GM19240 (cell line): Measurements from ENCODE around the gene PYGM.

Experiments
- DNase-seq: peaks from one replicate; pipeline ENCODE4 v3.0.0; 2011; ENCODE audit warnings: low spot score; ENCODE audit not compliant: insufficient read length

Gene PYGM

DNA sequence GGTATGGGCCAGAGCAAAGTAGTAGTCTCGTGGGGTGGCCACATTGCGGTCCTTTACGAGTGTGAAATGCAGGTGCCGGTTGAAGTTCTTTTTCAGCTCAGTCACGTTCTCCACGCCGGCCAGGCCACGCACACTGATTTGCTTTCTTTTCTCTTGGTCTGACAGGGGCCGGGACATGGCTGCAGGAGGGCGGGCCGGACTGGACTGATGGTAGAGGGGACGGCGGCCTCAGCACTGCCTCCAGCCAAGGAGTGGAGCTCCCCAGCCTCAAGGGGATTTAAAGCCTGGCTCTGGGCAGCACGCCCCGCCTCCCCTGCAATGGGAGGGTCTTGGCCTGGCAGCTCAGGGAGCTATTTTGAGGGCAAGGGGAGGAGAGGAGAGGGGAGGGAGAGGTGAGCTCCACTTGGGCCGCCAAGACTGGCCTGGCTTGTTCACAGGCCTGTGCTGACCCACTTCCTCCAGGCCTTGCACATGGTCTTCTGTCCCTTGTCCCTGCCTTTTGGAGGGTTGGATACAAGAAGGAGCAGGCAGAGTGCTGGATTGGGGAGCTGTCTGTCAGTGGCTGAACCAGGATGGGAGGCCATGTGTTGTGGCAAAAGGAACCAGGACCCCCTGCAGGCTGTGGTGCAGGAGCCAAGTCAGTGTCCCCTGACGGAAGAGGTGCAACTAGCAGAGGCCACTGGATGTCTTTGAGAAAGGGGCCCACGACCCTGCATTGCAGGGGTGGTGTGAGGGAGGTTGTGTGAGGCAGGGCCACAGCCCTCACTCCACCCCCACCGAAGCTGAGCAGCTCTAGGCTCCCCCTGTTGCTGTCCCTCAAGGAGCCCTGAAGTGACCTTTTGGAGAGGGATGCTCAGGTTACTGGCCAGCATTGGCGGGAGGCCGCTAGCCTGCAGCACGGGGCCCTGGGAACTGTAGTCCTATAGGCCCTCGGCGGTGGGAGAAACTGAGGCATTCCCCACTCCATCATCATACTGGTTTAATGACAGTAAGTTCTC lies at the start of gene PYGM:
PYGM (minus strand) TSS at position 253 of the 998 bp plus-strand sequence; CDS start at position 177, 76 bp downstream.
- DNase-seq, result no peak

DNA sequence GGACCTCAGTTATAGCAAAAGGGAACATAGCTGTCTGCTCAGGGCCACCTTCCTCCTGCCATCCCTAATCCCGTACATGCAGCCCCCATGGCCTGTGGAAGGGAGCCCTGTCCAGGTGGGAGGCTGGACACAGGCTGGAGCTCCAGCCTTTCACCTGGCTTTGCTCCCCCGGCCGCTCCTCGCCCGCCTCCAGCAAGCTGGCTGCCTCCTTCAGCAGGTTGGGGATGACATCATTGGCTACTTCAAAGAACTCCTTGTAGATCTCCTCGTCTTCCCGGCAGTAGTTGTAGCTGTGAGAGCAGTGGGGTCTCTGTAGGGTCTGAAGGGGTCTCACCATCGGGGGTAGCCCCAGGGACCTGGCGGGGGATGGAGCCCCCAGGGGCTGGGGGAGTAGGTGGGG lies 45.7 kb upstream of the PYGM start:
- DNase-seq, result no peak

DNA sequence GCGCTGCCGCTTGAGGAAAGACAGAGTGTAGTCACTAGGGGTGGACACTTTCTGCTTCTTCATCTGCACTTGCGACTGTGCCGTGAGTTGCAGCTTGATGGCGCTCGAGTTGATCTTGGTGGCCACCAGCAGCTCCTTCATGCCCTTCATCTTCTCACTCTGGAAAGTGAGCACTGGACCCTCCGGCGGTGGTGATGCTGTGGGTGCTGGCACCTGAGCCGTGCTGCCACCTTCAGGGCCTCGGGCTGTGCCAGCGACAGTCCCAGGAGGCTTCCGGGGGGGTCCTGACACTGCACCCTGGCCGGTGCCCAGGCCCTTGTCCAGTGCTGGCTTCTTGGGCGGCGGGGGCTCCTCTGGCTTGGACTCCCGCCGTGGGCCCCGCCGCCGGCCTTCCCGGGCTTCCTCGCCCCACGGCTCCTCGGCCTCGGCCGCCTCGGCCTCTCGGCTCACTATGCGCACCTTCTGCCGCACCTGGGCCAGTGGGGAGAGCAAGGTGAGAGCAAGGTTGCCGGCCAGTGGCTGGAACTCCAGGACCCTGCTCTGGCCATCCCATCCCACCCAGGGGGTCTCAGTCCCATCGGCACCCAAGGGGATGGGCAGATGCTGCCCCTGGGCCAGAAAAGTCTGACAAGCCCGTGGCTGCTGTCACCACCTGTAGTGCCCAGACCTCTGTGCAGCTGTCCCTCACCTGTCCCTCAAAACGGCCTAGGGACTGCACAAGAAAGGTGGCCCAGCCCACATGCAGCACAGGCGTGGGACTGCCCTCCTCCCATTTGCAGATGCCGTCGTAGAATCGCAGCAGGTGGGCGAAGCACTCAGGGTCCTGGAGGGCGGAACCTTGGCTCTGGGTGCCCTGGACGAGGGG lies 44.8 kb upstream of the PYGM start:
- no peak for DNase-seq

DNA sequence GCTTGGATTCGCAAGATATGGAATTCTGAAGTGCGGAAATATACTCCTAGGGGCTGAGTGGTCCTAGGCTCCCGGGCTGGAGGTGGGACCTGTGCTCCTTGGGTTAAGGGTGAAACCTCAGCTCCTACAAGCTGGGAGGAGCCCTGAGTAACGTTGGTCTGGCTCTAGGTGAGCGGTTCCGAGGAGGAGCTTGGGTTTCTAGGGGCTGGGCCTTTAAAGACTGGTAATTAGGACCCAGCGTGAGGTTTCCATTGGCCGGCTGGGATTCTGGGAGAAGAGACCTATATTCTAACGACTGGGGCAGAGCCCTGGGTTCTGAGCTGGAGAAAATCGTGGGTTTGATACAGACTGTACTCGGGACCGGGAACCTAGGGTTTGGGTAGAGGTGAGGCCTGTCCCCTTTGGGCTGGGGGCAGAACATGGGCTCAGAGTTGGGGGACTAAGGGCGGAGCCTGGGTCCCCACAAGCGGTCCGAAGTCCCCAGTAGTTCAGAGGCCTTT lies 44.1 kb upstream of the PYGM start:
- DNase-seq, result no peak

GRCh38 chr11:64803158-64803845 lies 43.5 kb upstream of the PYGM start, which contains the start of gene MAP4K2:
MAP4K2 (minus strand) TSS chr11:64803214; CDS start chr11:64803149, 65 bp downstream.
- peak; percentile 97 for DNase-seq

DNA sequence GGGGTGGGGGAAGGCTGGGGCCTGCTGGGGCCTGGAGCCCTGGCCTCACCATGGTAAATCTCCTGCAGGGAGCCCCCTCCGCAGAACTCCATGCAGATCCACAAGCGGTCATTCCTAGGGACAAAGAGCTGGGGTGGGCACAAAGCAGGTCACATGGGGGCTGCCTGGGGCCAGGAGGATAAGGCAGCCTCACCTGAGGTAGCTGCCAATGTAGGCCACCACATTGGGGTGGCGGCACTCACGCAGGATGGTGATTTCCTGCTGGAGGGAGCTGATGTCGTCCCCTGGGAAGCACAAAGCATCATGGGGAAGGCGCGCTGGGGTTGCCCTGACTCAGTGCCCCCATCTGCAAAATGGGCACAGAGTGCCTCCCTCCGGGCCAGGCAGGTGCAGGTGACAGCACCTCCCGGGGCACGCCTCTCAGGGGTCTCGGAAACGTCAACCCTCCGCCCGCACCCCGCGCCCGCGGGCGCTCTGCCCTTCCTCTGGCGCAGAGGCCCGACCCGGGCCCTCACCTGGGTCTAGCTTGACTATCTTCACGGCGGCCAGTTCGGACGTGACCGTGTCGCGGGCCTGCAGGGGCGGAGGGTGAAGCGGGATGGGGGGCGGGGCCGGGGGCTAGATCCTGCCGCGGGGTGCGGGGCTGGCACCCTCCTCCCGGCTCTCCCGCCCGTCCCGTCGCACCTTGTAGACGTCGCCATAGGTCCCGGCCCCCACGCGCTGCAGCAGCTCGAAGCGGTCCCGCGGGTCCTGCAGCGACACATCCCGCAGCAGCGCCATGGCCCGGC lies 42.8 kb upstream of the PYGM start:
- no peak for DNase-seq

- no peak for DNase-seq
Measured at GRCh38 chr11:64801561-64802369, 42.0 kb upstream of the PYGM start.

GRCh38 chr11:64801158-64801464 lies 41.3 kb upstream of the PYGM start:
- DNase-seq, result no peak

GRCh38 chr11:64800303-64801157 lies 40.8 kb upstream of the PYGM start:
- DNase-seq, result no peak

DNA sequence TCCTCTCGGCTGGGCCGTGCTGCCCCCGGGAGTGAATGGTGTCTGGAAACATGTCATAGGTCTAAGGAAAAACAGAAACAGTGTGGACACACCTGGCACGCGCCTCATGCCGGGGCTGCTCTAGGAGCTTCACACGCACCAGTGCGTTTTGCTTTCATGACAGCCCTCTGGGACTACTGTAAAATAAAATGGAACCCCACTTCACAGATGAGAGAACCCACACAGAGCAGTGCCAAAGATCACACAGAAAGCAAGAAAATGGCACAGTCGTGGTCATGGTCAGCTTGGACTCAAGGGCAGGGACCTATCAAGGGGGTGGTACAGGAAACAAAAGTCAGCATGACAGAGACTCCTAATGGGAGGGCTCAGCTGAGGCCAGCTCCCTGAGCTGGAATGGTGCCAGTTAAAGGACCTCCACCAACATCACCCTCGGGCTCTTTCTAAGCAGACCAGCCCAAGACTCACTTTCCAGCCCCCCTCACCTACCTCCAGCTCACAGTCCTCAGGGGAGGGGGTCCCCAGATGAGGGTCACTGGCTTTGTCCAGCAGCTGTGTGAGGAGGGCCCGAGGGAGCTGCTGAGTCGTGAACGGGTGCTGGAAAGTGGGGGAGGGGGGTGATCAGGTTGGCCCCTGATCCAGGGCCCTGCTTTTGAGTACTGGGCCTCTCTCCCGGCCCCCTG lies 40.0 kb upstream of the PYGM start:
- no peak for DNase-seq

GRCh38 chr11:64799256-64799622 lies 39.5 kb upstream of the PYGM start:
- no peak for DNase-seq

DNA sequence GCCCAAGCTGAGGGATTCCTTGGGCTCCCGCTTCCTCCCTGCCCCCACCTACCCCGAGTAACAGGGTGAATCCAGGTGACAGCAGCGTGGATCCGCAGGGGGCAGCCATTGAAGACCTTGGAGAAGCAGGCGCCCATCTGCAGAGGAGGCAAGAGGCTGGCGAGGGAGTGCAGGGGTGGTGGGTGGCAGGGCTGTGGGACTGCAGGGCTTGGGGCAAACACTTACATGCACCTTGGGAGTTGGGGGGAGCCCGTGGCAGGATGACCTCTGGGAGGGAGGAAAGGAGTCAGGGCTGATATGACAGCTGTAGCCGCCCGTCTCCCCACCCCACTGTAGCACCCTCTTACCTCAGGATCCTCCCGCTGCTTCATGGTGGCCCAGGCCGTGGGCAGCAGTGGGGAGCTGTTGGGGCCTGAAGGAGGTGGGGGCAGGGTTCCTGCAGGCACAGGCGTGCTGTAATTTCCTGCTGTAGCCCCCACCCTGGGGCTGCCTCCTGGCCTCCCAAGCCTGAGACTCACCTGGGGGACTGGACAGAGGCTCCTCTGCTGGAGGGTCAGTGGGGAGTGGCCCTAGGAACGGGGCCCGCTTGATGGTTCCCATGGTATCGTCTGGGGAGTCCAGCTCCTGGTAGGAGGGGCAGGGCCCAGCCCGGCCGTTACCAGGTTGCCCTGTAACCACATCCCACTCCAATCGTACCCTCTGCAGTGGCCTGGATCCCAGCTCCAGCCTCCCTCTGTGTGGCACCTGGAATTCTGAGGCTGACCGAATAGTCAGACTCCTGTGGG lies 37.2 kb upstream of the PYGM start:
- no peak for DNase-seq

DNA sequence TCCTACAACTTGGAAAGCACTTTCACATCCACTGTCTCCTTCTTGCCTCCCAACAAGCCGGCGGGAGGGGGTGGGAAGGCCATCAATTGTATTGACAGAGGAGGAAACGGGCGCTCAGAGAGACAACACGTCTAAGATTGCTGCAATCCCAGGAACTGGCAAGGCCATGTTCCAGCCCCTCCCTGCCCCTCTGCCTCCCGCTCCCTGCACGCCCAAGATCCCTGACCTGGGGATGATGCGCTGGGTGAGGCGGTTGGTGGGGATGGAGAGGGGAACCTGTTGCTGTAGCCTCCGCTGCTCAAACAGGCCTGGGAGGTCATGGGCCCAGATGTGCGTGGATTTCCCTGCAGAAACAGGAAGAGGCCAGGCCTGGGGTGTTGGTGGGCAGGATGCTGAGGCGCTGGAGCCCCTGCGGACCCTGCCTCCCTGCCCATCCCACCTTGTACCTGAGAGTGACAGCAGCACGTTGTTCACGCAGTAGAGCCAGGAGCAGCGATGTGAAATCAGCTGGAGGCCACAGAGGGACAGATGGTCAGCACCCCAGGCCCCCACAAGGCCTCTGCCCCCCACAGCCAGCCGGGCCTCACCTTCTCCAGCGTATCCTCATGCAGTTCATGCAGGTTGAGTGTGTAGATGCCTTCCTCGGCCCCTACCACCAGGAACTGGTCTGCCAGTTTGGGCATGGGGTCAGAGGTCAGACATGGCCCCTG lies 36.4 kb upstream of the PYGM start:
- DNase-seq, result no peak

DNA sequence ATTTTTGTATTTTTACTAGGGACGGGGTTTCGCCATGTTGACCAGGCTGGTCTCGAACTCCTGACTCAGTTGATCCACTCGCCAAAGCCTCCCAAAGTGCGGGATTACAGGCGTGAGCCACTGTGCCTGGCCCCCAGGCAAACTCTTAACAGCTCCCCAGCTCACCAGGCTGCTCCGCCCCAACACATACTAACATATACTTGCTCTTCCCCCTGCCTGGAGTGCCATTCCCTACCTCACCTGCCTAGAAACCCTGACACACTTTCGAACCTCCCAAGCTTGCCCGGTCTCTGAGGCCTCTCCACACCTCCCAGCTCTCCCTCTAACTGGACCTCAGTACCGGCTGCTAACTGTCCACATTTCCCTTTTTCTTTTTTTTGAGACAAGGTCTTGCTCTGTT lies 34.8 kb upstream of the PYGM start:
- no peak for DNase-seq

DNA sequence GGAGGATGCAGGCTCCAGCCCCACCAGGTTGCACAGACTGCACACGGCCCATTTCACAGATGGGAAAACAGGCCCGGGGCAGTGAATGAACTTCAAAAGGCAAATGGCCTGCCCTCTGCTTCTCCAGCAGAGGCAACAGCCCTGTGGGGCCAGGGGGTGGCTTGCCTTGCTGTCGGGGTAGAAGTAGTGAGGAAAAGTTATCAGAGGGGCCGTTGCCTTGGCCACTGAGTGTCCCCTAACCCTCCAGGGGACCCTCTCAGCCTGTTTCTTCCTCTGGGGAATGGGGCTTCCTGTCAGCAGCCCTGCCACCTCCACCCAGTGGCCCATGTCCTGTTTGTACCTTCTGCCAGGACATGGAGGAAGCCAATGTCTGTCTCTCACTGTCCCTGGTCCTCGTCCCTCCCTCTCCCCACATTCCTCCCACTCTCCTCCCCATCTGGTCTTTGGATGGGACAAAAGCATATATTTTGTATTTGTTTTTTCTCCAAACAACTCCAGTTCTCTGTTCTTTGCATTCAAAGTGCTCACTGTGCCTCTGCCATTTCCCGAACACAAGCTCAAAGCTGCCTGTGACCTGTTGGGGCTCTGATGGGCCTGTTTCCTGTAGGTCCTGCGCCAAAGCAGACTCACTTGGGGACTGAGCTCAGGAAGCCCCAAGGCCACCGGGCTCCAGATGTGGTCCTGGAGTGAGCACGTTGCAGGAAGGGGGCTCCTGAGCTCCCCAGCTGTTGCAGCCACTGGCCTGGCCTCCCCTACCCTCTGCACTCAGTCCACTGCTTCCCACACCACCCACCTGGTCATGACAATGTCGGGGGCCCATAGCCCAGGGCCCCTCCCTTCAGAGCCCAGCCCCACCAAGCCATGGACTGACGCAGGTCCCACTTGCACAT lies 33.7 kb upstream of the PYGM start:
- DNase-seq, result no peak

DNA sequence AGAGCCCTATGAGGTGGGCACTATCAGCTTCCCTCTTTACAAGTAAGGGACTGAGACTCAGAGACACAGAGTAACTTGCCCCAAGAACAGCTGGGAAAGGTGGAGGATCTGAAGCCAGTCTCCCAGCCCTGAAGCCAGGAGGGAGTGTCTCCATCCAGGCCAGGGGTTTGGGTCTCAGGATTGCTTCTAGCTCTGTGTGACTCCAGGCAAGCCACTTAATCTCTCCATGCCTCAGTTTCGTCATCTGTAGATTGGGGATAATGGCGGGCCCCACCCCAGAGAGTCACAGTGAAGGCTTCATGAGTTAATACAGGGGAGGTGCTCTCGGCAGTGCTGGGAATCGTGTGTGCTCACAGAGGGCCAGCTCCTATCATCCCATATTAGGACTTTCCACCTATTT lies 32.7 kb upstream of the PYGM start:
- no peak for DNase-seq
